Transverse colon (tissue), 4 donors: Measurements from ENCODE around the gene ADGRA3.

Experiments
- CTCF ChIP-seq, 5 experiments: fragments of 200-600 bp in 3 of 5; fragments of 450-650 bp in 2 of 5; sonication (generic) in 3 of 5; IDR thresholded peaks; 1 replicate in 2 of 5; 2 replicates in 3 of 5; pipeline ENCODE4 v1.5.1; 2016 to 2017; ENCODE audit warnings: antibody characterized with exemption in 5 of 5, inconsistent platforms in 3 of 5, mild to moderate bottlenecking in 2 of 5, moderate library complexity in 1 of 5
- EP300 ChIP-seq: sonication (generic); formaldehyde crosslinking; IDR thresholded peaks from one replicate; pipeline ENCODE4 v1.6.1; 2017; ENCODE audit warnings: antibody characterized with exemption, low read depth
- POLR2A ChIP-seq: fragments of 450-650 bp; IDR thresholded peaks from one replicate; pipeline ENCODE4 v1.6.1; 2016; ENCODE audit warnings: antibody characterized with exemption, mild to moderate bottlenecking, moderate library complexity
- POLR2AphosphoS5 ChIP-seq, 3 donors: sonication (generic); formaldehyde crosslinking; IDR thresholded peaks; one replicate each; pipeline ENCODE4 v1.6.1; 2016; ENCODE audit warnings: antibody characterized with exemption in 3 of 3

GRCh38 chr4:22339491-22339890, 176.4 kb downstream of the ADGRA3 start:
- TF ChIP-seq POLR2AphosphoS5 (IDR thresholded peaks at IDR 0.05) (no peak), CTCF (IDR thresholded peaks at IDR 0.05) (no peak), POLR2A (no peak), EP300 (no peak)
